ENCODE results near the gene SOX1.
A peak's percentile ranks its signal among the peaks of the same experiment; 100 is the strongest.

The SOX1 gene

DNA sequence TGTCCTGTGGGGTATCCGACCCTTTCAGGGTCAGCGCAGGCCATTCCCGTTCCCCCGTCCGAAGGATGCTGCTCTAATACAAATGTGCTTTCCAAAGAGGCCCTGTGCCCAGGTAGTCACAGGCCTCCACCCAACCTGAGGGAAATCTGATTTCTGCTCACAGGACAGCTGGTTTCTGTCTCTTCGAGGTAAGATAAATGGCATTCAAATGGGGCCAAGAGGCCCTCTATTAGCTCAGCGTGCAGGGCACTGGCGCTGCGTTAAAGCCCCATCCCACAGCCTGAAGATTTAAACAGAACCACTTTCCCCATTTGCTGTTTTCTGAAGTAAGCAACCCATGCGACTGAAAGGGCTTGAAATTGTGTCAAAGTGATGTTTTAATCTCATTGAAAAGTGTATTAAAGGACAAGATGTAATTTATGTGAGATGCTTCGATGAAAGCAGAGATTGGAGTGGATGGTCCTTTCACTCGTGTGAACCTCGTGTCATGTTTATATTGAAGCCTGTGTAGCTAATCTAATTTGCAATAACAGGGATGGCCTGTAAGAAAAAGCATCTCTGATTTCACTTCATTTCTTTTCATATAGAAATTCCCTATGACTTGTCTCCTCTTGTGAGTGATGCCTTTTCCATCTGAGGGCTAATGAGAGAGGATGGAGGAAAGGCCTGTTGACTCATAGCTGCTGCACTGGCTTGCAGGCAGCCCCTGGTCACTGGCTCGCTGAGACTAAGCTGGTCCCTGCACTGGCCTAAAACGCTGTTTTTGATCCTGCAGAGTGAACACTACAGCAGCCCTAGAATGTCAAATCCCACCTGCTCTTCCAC lies 7.3 kb upstream of the SOX1 start:
- DNase-seq: no peak

DNA sequence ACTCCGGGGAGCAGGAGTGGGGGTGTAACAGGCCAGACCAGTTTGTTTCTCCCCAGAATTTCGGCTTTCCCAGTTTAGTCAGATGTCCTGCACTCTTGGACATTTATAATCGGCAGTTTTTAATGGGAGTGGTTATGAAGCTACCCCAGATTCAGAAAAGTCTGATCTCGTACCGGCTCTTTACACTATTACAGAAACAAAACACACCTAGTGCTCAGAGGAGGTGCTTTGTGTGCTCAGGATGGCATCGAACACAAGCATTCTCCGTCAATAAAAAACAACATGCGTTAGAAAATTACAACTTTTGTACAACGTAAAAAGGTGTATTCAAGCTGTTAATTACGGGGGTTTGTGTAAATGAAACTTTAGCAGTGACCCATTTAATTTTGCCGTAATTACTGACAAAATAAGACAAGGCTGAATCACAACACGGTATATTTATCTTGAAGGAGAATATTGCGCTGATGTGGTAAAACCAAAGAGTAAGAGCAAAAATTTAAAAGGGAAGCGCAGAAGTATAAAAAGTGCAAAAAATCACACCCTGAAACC lies 6.6 kb upstream of the SOX1 start:
- no peak for DNase-seq

DNA sequence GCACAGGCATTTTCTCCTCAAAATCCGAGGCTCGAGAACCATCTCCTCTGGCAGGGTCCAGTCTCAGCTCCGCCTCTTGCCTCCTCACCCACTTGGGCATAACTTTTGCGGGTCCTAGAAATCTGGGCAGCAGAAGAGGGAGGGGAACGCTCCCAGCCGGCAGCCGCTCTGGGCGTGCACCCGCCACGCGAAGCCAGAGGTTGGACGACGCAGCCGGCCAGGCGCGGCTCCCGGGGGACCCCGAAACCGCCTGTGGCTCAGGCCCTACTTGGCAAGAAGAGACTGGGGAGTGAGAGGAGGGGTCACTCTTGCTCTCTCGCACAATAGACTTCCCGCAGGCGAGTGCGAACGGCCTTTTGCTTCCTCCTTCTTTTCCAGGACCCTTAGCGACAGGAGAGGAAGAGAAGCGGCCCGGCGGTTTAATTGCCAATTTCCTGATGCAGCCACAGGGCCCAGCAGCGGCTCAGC lies 6.0 kb upstream of the SOX1 start:
- DNase-seq: no peak

DNA sequence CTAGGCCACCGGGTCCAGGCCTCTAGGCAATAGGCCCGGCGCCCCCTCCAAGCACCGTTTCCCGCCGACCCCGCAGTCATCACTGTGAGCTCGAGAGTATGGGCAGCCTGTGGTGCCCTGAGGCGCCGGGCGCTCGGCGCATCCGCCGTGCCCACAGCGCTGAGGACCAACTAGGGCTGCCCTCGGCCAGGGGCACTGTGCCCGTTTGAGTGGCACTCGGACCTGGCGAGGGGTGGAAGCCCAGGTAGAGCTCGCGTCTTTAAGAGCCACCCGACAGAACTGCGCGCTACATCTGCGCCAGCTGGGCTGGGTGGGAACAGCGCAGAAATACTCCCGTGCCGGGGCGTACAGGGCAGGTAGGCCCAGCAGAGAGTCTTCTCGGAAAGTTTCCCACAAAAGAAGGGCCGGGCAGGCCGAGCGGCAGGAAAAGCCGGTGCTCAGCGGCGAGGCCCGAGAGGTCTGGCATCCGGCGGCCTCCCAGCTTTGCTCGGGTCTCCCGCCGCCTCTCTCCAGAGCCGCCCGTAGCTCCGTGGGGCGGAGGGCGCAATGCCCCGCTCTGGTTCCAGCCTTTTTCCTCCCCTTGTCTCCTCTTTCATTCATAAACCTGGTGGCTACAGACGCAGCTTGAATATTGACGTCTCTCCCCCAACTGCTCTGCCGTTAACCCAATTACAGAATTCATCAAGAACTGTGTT lies 5.4 kb upstream of the SOX1 start:
- no peak for DNase-seq

DNA sequence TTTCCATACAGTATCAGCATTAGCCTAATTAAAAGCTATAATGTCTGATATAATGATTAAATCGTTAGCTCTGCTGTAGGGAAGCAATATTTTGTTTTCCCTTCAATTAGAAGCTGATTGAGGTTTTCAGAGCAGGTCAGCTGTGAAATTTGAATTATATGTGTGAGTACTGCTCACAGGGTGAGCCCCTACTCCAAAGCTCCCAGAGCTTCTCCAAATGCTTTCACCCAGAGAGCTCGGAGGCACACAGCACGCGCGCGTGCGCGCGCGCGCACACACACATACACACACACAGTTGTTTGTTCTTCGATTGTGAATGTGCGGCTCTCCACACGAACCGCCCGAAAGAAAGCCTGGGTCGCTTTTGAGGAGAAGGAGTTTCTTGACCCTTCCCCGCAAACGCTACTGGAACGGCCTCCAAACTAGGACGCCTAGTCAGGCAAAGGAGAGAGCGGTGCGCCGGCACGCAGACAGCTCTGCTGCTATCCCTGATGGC lies 4.8 kb upstream of the SOX1 start:
- DNase-seq: no peak

DNA sequence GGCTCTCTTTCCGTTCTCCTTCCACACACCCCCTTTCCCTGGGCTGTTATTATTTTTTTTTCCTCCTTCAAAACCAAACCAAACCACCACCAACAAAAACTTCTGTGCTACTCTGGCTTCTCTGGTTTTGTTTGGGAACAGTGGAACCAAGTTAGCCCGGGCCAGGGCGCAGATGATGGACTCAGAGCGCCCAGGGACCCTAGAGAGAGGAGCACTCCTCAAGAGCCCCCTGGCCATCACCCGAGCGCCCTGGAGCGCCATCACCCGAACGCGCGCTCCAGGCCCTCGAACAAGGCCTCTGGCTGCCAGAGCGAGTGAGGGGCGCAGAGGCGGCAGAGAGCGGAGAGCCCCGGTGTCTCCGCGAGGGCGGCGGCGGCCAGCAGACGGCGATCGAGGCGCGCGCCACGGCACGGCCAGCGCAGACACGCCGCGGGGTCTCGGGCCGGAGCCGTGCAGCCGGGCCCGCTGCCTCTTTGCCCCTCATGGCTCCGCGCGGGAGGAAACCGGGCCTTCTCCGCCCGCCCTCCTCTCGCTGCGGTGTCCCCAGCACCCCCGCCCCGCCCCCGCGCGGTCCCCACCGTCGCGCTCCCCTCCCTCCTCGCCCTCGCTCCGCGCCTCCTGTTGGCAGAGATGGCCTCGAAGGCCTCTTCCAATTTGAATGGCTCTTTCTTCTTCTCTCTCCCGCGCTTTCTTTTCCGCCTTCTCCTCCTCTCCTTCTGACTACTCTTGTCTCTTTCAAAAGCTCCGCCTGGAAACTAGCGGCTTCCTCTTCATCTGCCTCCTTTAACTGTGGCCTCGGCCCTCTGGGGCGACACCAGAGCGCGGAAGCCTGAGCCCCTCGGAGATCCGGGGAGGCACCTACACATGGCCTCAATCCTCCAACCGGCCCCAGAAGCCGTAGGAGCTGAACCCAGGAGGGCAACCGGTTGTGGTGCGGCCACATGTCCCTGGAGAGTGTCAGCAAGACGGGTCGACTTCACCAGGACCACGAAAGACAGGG lies 4.1 kb upstream of the SOX1 start:
- no peak for DNase-seq

DNA sequence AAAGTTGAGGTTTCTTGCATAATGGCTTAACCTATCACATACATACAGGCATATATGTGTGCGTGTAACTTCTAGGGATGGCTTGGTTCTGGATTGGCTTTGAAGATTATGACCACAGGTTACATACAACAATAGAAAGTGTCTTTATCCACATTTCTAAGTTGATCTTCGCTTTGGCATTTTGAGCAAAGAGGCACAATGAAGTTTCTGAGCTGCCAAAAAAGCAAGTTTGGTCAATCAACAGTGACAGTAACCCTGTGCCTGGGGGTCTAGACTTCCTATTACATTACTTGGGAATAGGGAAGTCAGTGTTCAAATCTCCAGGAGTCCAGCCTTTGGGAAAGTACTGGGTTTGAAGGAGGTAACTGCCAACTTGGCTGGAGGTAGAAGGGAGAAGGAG lies 3.1 kb upstream of the SOX1 start:
- no peak for DNase-seq

DNA sequence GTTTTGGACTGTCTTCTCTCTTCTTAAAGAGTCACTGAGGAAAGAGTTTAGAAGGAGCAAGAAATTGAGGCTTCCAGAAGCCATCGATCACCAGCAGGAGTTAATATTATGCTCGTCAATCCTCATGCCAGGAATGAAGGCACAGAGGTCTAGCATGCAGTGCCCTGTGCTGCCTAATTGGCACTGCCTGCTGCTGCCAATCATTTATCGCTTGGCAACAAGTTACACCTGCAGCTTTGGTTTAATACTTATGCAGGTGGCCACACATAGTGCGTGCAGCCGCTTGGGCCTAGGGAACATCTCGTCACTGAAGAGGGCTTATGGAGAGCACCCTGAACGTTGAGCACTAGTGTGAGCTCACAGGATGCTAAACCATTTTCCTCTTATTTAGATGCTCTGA lies 2.7 kb upstream of the SOX1 start:
- DNase-seq: no peak

DNA sequence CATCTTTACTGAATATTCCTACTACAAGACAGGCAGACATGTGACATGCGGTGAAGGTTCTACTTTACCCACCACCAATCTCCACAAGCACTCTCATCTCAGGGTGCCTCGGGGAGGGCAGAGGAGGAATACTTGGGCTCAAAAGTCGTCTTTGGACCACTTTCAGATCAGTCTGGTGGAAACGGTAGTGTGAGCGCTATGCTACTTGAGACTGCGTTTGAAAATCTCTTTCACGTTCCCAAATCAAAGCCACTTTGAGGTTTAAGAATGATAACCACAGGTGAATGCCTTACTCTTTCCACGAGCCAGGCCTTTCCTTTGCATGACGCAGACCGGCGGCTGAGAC lies 1.5 kb upstream of the SOX1 start:
- peak; percentile 25 for DNase-seq

DNA sequence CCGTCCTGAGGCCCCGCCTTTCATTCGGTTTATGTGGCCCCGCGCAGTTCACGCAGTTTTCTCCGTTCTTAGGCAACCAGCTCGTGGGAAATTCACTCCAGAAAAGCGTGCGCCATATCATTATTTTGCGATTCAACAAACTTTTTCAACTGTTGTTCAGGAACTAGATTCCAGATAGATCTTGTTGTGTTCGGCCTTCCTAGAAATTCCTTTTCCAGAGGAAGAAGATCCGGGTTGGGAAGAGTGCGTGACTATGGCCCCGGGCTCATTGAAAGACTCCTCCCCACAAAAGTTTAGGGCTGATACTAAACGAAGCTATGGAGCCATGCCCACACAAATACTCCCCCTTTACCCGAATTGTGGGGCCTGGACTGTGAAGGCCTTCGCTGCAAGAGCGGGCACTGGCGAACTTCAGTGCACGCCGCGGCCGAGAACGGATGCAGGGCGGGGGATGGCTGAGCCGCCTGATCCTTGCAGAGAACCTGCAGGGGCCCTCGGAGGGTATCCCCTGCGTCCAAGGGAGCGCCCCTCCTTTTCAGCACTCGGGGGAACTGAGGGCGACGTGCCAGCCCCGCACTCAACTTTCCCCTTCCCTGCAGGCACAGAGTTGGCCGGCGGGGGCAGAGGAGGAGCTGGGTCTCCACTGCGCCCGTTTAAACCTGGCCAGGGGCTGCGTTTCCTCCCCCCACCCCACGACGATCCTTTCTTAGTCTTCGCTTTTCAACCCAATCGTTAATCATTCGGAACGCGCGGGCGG lies 904 bp upstream of the SOX1 start:
- DNase-seq: no peak

DNA sequence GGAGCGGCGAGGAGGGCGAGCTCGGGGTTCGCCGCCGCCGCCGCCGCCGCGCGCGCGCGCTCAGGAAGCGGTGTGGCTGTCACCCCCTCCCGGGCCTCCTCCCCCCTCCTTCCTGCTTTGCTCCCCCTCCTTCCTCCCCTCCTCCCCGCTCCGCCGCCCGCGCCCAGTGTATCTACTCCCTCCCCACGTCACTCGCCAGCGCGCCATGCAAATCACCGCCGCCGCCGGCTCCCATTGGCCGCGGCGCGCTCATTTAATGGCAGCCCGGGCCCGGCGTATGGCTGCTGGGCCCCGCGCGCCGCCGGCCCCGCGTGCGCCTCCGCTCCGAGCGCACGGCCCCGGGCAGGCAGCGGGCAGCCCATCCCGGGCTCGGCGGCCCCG lies 335 bp upstream of the SOX1 start:
- DNase-seq: peak; percentile 89

DNA sequence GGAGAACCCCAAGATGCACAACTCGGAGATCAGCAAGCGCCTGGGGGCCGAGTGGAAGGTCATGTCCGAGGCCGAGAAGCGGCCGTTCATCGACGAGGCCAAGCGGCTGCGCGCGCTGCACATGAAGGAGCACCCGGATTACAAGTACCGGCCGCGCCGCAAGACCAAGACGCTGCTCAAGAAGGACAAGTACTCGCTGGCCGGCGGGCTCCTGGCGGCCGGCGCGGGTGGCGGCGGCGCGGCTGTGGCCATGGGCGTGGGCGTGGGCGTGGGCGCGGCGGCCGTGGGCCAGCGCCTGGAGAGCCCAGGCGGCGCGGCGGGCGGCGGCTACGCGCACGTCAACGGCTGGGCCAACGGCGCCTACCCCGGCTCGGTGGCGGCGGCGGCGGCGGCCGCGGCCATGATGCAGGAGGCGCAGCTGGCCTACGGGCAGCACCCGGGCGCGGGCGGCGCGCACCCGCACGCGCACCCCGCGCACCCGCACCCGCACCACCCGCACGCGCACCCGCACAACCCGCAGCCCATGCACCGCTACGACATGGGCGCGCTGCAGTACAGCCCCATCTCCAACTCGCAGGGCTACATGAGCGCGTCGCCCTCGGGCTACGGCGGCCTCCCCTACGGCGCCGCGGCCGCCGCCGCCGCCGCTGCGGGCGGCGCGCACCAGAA lies 1.1 kb downstream of the SOX1 start:
- peak; percentile 28 for DNase-seq

DNA sequence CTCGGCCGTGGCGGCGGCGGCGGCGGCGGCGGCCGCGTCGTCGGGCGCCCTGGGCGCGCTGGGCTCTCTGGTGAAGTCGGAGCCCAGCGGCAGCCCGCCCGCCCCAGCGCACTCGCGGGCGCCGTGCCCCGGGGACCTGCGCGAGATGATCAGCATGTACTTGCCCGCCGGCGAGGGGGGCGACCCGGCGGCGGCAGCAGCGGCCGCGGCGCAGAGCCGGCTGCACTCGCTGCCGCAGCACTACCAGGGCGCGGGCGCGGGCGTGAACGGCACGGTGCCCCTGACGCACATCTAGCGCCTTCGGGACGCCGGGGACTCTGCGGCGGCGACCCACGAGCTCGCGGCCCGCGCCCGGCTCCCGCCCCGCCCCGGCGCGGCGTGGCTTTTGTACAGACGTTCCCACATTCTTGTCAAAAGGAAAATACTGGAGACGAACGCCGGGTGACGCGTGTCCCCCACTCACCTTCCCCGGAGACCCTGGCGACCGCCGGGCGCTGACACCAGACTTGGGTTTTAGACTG lies 1.7 kb downstream of the SOX1 start:
- no peak for DNase-seq

DNA sequence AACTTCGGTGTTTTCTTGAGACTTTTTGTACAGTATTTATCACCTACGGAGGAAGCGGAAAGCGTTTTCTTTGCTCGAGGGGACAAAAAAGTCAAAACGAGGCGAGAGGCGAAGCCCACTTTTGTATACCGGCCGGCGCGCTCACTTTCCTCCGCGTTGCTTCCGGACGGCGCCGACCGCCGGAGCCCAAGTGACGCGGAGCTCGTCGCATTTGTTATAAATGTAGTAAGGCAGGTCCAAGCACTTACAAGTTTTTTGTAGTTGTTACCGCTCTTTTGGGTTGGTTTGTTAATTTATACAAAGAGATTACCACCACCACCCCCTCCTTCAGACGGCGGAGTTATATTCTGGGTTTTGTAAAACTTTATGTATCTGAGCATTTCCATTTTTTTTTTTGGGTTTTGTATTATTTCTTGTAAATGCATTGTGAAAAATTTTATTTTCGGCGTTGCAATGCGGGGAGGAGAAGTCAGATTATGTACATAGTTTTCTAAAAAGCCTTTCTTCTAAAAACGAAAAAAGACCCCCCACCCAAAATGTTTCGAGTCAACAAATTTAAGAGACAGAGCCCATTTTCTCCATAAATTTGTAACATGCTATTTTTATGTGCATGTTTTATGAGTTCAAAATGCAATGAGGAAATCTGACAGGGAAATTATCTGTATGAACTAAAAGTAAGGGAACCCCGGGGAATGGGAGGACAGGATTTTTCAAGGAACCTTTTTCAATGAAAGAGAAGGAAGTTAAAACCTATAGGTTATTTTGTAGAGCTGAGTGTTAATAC lies 2.3 kb downstream of the SOX1 start:
- peak; percentile 5 for DNase-seq

DNA sequence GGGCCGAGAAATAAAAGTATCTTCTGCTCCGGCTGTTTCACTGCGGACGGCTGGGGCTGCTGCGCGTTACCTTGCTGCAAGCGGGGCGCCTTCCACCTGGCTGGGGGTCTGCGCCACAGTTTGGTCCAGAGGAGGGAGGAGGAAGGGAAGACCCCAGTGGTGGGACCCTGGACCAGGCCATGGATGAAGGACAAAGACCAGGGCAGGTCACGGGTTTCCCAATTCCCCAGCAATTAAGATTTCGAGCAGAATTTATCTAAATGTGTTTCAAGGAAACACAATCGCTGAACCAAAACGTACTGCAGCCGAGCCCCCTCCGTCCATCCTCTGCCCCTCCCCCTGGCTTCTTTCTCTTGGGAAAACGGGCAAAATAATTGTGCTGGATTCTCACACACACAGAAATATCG lies 2.9 kb downstream of the SOX1 start:
- peak; percentile 20 for DNase-seq

DNA sequence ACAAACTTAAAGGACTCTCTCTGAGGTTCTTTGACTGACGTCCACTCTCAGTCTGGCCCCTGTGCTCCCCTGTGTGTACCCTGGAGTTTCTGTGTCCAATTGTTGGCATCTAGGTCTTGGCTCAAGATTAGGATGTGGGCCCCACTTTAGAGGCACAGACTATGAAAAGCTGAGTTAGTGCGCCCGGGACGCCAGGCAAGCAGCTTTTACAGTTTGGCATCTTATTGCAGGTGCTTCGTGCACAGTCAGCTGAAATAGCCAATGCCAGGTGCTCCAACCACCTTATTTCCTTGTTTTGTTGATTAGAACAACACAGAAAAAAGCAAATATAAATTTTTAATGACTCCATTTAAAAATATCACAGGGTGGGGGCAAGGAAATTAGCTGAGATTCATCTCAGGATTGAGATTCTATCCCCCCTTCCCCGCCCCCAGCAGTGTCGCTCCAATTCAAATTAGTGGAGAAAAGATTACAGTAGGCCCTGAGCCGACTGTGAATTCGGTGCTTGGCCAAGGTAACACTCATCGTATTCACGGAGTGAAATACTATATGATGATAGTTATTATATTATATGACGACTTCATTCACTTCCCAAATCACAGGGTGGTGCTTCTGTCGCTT lies 4.3 kb downstream of the SOX1 start:
- peak; percentile 5 for DNase-seq

DNA sequence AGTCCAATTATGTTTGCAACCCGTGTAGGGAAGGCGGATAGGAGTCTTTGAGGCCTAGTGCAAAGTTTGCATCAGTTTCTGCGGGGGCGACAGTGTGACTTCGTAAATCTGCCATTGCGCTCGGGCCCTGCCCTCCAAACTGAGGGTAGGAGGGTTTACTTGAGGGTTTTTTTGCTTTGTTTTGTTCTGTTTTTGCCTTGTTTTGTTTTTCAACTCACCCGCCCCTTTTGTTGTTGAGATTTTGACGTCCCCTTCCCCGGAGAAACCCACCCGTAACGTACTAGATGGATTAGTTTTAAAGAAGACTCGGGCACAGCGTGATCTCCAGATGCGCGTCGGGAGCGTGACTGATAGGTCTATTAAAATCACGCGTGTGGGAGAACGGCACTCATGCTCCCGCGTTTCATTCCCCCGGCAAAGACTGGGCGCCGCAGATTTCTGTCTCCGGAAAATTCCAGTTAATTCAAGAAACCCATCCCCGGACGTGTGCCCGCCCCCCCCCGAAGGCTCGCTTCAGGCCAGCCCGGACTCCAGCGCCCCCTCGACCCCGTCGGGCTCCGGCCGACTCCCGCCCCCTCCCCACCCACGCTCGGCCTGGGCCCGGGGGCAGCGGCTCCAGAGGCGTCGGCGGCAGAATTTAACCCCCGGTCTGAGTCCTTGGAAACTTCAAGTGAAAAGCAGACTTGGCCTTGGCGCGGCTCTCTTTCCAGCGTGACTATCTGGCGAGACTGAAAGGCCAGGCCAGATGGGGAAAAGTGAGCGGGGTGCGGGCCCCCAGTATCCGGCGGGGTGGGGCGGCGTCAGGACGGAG lies 5.0 kb downstream of the SOX1 start:
- no peak for DNase-seq

DNA sequence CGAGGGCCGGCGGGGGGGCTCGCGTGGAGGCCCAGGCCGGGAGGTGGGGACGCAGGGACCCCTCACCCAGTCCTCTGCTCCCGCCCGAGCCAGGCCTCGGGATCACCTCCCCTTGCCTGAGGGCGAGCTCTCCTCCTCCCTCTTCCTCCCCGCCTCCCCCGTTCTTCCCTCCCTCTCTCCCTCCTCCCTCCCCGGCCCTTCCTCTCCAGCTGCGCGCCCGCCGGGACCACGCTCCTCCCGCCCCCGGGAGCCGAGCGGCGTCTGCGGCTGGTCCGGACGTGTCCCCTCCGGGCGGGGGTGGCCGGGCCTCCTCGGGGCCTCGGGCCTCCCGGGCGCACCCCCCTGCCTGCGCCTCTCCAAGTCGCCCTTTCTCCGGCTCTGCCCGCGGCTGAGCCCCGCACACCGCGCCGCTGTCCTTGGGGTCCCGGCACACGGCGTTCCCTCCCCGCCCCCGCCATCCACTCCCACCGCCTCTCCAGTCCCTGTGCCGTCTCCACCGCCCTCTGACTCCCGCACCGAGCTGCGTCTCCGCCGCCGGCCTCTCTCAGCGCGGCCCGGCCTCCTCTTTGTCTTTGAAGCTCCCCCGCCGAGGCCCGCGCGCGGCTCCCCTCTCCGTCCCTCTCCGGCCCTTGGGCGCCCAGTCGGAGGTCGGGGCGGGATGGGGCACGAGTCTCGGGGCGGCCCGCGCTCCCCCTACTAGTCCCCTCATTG lies 5.7 kb downstream of the SOX1 start:
- peak; percentile 27 for DNase-seq
